Posterior vena cava (tissue), 2 donors: ENCODE results near the gene ARAP1. TPM values are rescaled to one million over a fixed set of nuclear protein-coding genes. Genes with fewer than 3 reads are reported as not detected.

Experiments
- DNase-seq: peaks from one replicate; pipeline ENCODE4 v3.0.0-alpha.2; 2020; ENCODE audit warnings: low spot score
- intact Hi-C, 2 donors: fragments of 100-400 bp; cut with DNase I; formaldehyde crosslinking; loops; one replicate each; pipeline versions ENCODE4 v1.14.1 to v1.14.2; 2022 to 2023
- total RNA-seq, 2 donors: library from RNA; stranded (reverse); fragmentation: NEBNext Ultra II Directional; extraction: Animal tissue kit (Norgen Biotek cat#: 25700); gene quantifications; one replicate each; pipeline ENCODE4 v1.2.1, GENCODE V29; 2021
- donor health status: DM: yes; HTN: yes; CAD: no.
- donor health status: DM: yes; HTN: yes; CAD: no.

The ARAP1 gene
- total RNA-seq, 2 donors from 2014 or later, result 49.9 to 81.9 TPM

- no peak for DNase-seq
- intact Hi-C loops, result no loop called here
These were observed 15.2 kb upstream of the ARAP1 start for GRCh38 chr11:72767203-72768062.

- intact Hi-C loops, result no loop called here
- no peak for DNase-seq
These were observed 14.1 kb upstream of the ARAP1 start for GRCh38 chr11:72766152-72766902.

DNA sequence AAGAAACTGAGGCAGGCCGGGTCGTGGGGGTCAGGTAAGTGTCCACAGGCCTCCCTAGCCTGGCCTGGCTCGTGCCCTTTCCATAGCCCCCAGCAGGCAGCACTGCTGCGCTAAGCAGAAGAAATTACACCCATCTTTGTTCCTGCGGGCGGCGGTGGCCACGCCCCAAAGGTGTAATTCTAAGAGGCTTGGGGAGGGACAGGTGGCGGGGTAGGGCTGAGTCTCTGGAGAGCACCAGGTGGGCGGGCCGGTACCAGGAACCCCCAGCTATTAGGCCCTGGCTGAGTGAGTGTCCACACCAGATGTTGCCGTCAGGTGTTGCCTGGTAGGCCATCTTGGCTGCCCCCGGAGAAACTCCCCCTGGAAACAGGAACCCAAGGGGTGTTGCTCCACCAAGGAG, 12.3 kb upstream of the ARAP1 start:
- DNase-seq, result no peak
- intact Hi-C loops, result no loop called here

GRCh38 chr11:72763823-72764222, 11.6 kb upstream of the ARAP1 start:
- intact Hi-C loops, result no loop called here
- DNase-seq, result no peak

DNA sequence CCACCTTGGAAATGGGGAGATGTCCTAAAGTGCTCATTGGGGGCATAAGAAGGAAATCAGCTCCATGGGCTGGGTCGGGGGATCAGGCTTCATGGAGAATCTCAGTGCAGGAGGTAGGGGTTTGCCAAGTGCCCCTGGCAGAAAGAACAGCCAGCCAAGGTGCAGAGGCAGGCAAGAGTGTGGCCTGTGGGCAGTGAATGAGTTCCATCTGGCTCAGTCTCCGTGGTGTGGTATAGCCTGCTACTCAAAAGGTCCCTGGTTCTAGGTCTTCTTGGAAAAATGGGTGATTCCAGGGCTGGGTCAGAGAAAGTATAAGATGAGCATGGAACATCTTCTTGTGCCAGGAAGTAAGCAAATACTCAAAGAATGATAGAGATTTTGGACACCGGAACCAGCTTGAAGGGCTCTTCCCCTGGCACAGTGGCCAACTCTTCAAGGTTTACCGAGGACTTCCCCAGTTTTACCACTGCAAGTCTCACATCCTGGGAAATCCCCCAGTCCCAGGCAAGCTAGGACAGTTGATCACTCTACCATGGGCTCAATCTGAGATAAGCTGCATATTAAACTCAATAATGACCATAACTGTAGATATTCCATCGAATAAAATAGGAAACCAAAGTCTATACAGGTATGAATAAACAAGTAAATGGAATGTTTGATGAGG, 10.6 kb upstream of the ARAP1 start:
- intact Hi-C loops, result no loop called here
- no peak for DNase-seq

DNA sequence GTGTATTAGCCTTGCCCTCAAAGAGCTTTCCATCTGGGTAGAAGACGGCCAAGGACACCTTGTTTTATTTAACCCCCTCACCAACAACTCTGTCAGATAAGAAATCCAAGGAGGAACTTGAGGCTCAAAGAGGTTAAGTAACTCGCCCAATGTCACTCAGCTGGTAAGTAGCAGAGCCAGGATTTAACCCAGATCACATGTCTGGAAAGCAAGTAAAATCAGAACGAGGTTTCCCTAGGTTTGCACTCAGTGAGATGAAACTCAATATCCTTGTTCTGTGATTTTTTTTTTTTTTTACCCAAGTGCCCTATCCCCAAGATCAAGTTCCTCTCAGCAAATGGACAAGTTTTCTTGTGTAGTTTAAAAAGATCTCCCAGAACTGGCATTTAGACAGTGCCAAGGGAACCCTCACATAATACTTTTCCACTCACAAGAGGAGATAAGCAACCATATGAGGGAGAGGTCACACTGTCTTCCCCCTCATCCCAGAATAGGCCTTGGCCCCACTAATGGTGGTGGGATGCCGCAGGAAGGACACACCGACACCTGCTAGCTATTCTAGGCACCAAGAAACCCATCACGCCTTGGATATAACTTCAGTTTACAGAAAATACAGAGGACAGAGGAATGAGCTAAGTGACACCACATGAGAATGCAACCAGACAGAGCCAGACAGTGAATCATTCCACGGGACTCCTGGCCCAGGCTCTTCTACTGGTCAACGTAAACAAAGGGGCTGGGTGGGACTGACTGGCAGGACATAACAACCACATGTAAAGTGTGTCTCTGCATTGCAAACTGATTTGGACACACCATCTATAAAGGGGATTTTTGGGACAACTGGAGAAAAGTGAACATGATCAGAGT, 8.6 kb upstream of the ARAP1 start:
- DNase-seq, result no peak
- intact Hi-C loops, result no loop called here

DNA sequence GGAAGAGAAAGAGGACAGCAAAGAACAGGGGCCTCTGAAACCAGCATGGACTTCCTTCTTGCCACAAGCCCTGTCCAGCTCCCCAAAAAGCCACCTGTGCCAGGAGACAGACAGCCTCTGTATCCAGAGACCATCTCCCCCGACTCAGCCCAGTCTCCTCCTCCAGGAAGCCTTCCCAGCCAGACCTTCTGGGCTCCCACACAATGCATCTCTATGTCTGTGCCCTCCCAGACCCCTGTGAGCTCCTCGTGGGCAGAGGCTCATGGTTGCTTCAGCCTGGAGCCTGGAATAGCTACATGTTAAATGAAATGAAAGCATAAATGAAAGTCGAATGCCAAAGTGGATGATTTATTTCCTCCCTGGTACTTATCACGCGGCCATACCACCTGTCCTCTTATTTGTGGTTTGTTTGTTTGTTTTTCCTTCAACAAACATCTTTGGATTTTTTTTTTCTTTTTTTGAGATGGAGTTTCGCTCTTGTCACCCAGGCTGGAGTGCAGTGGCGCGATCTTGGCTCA, 7.3 kb upstream of the ARAP1 start:
- DNase-seq, result no peak
- intact Hi-C loops, result no loop called here

DNA sequence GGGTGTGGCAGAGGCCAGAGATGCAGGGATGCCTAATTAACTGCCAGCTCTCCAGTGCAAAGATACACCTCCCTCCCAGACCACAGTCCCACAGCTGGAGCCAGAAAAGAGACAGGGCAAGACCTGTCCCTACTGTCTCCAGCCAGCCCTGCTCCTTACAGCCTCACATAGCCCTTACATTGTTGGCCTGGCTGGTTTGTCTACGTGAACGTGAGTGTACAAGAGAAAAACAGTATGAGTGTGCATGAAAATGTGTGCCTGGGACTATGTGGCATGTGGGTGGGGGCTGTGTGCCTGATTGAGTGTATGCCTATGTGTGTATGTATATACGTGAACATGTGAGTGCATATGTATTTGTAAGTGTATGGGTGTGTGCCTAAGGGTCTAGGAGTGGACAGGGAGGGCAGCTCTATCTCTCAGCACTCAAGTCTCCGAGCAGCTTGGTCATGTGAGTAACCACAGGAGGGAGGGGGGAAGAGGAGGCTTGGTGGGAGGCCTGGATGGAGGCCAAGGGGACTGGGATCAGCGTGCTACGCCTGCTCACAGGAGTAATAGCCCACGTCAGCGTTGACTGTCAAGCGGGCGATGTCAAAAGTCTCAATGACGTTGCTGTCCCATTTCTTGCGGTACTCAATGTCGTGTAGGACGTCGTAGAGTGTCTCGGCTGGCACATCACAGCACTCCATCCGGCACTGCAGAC, 6.6 kb upstream of the ARAP1 start:
- DNase-seq, result no peak
- intact Hi-C loops, result no loop called here

DNA sequence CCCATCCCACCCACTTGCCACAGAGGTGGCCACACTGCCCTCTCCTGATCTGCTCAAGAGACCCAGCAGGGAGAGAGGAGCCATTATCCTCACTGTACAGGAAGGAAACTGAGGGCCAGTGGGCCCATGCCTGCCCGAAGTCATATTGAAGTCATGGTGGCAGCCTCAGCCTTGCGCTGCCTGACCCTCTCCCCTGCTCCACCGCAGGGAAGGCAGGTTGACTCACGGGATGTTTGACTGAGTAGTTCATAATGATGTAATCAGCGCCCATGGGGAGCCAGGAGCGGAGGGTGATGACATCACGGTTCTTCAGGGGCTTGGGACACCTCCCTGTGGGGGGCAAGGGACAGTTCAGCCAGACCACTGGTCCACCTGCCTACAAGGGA, 6.1 kb upstream of the ARAP1 start:
- intact Hi-C loops, result no loop called here
- DNase-seq, result no peak

GRCh38 chr11:72755713-72756285, 3.6 kb upstream of the ARAP1 start:
- no peak for DNase-seq
- intact Hi-C loops, result no loop called here

DNA sequence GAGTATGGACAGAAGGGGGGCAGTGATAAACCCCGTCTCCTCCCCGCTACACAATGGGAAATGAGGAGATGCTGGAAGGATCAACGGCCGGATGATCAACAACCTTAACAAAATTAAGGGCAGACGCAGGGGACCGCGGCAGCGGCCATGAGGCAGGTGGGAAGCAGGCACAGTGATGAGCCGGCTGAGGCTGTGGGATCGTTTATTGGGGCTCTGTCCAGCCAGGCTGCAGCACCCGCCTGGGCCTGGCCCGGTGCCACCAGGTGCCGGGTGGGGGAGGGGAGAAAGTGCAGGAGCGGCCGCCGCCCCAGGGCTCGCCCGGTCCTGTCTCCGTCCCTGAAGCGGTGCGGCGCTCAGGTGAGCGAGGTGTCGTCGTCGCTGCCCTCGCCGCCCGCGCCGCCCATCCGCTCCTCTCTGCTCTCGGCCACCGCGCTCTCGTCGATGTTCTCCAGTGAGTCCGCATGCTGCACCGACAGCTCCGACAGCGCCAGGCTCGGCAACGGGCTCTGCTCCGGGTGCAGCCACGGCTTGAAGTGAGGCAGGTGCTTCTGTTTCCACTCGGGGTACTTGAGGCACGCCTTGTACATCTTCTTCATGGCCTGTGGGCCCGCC, 2.4 kb upstream of the ARAP1 start:
- intact Hi-C loops, result no loop called here
- no peak for DNase-seq

GRCh38 chr11:72754149-72754543, 1.9 kb upstream of the ARAP1 start:
- DNase-seq, result no peak
- intact Hi-C loops, result no loop called here

GRCh38 chr11:72753341-72754148, 1.3 kb upstream of the ARAP1 start:
- DNase-seq, result no peak
- intact Hi-C loops, result no loop called here

GRCh38 chr11:72751116-72752087, 806 bp downstream of the ARAP1 start:
- intact Hi-C loops, result no loop called here
- no peak for DNase-seq

- intact Hi-C loops, result no loop called here
- DNase-seq, result no peak
These were observed 1.6 kb downstream of the ARAP1 start for GRCh38 chr11:72750556-72751115.

DNA sequence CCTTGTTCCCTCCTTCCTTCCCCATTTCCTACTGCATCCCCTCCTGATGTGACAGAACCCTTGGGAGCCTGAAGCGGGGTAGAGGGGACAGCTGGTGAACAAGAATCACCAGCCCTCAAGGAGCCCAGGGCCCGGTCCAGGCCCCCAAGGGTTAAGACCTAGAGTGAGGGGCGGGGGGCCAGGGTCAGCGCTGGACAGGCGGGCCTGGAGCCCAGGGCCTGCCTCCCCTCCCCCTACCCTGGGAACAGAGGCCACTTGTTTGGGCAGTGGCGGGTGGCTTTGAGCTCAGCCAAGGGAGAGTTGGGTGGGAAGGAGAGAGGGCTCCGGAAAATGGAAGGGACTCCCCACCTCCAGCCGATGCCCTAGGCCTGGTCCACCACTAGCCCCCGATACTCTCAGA, 2.1 kb downstream of the ARAP1 start:
- no peak for DNase-seq
- intact Hi-C loops, result no loop called here
